Chondrocyte (in vitro differentiated cells): ENCODE measurements around the gene NR6A1. TPM values are rescaled to one million over a fixed set of nuclear protein-coding genes. Genes with fewer than 3 reads are reported as not detected.

Experiments
- DNase-seq: peaks from one replicate; pipeline ENCODE4 v3.0.0; 2021; ENCODE audit warnings: mixed read lengths, low spot score
- H3K27ac Mint-ChIP-seq: one replicate; pipeline ENCODE4 v1.8.0; 2021; ENCODE audit warnings: mild to moderate bottlenecking, moderate library complexity, mixed read lengths; ENCODE audit not compliant: unreplicated experiment
- H3K27me3 Mint-ChIP-seq: 2 replicates; pipeline ENCODE4 v1.8.0; 2021; ENCODE audit warnings: low read depth, mixed read lengths
- H3K36me3 Mint-ChIP-seq: 2 replicates; pipeline ENCODE4 v1.8.0; 2021; ENCODE audit warnings: low read depth, mixed read lengths
- H3K4me1 Mint-ChIP-seq: 2 replicates; pipeline ENCODE4 v1.8.0; 2021; ENCODE audit warnings: low read depth, mild to moderate bottlenecking, mixed read lengths
- H3K4me3 Mint-ChIP-seq: one replicate; pipeline ENCODE4 v1.8.0; 2021; ENCODE audit warnings: mild to moderate bottlenecking, moderate library complexity, mixed read lengths; ENCODE audit not compliant: unreplicated experiment
- H3K9me3 Mint-ChIP-seq: 2 replicates; pipeline ENCODE4 v1.8.0; 2021; ENCODE audit warnings: low read depth, mixed read lengths
- CTCF ChIP-seq: fragments of 200-600 bp; sonication (generic); IDR thresholded peaks from 2 replicates; pipeline ENCODE4 v1.5.0; 2021; ENCODE audit warnings: antibody characterized with exemption, mild to moderate bottlenecking, moderate library complexity
- total RNA-seq: library from RNA; stranded (reverse); gene quantifications from 3 replicates; pipeline ENCODE4 v1.2.1, GENCODE V29; 2021

NR6A1 gene
- total RNA-seq, 1 donor from 2014 or later = 0.77 TPM

- no peaks in the 10 kb centered on the region for H3K9me3 Mint-ChIP-seq
- no peak for DNase-seq
- no peak for TF ChIP-seq CTCF
- H3K4me3 Mint-ChIP-seq = no peak overlapping the region
- no peaks in the 10 kb centered on the region for H3K4me1 Mint-ChIP-seq
- H3K27me3 Mint-ChIP-seq = peaks cover 37% of the 10 kb centered on the region
- no peak overlapping the region for H3K27ac Mint-ChIP-seq
- no peaks in the 10 kb centered on the region for H3K36me3 Mint-ChIP-seq
Observed at GRCh38 chr9:124496075-124496449, 275.0 kb downstream of the NR6A1 start.

GRCh38 chr9:124495126-124496074 lies 275.7 kb downstream of the NR6A1 start:
- H3K27ac Mint-ChIP-seq = no peak overlapping the region
- H3K9me3 Mint-ChIP-seq = no peaks in the 10 kb centered on the region
- no peaks in the 10 kb centered on the region for H3K36me3 Mint-ChIP-seq
- H3K27me3 Mint-ChIP-seq = peaks cover 33% of the 10 kb centered on the region
- TF ChIP-seq CTCF = no peak
- H3K4me3 Mint-ChIP-seq = no peak overlapping the region
- no peaks in the 10 kb centered on the region for H3K4me1 Mint-ChIP-seq
- no peak for DNase-seq

GRCh38 chr9:124493794-124494479 lies 277.2 kb downstream of the NR6A1 start:
- H3K4me3 Mint-ChIP-seq = no peak overlapping the region
- peaks cover 36% of the 10 kb centered on the region for H3K27me3 Mint-ChIP-seq
- H3K36me3 Mint-ChIP-seq = no peaks in the 10 kb centered on the region
- no peak overlapping the region for H3K27ac Mint-ChIP-seq
- no peaks in the 10 kb centered on the region for H3K9me3 Mint-ChIP-seq
- DNase-seq = no peak
- TF ChIP-seq CTCF = no peak
- no peaks in the 10 kb centered on the region for H3K4me1 Mint-ChIP-seq

- Mint-ChIP-seq H3K27me3 (peaks cover 39% of the 10 kb centered on the region), H3K9me3 (no peaks in the 10 kb centered on the region), H3K4me1 (no peaks in the 10 kb centered on the region), H3K4me3 (no peak overlapping the region), H3K36me3 (no peaks in the 10 kb centered on the region), H3K27ac (no peak overlapping the region)
- no peak for DNase-seq
- no peak for TF ChIP-seq CTCF
Observed at GRCh38 chr9:124493218-124493617, 277.9 kb downstream of the NR6A1 start.

- DNase-seq = no peak
- no peaks in the 10 kb centered on the region for H3K9me3 Mint-ChIP-seq
- H3K4me3 Mint-ChIP-seq = no peak overlapping the region
- no peaks in the 10 kb centered on the region for H3K36me3 Mint-ChIP-seq
- no peak overlapping the region for H3K27ac Mint-ChIP-seq
- peaks cover 35% of the 10 kb centered on the region for H3K27me3 Mint-ChIP-seq
- no peaks in the 10 kb centered on the region for H3K4me1 Mint-ChIP-seq
- no peak for TF ChIP-seq CTCF
Observed at GRCh38 chr9:124492818-124493217, 278.3 kb downstream of the NR6A1 start.
